ENCODE measurements around the gene CPT1C. TPM values are rescaled to one million over a fixed set of nuclear protein-coding genes. Genes with fewer than 3 reads are reported as not detected.

CPT1C gene
- total and polyA plus RNA-seq, 2 donors (not counting 3 experiments of a cell fraction or from before 2014, with no cell fraction given) = 45.7 to 80.8 TPM

DNA sequence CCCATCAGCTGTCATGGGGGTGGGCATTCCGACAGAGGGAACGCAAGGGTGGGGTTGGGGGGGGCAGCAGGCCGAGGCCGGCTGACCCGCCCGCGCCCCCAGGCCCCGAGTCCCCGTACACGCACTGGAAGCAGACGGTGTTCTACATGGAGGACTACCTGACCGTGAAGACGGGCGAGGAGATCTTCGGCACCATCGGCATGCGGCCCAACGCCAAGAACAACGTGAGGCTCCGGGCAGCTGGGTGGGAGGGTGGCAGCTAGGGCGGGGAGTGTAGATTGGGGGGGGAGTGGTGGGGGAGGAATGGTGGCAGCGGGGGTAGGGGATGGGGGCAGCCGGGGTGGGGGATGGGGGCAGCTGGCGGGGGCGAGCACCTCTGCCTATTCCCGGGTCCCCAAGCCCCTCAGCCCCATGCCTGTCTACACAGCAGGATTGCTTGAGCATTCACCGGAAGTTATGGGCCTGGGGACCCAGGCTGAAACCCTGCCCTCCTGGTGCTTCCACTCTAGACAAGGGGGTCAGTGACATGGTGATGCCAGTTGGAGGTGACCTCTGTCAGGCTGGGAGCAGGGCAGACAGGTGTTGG is 4.3 kb upstream of the CPT1C start:
- intact Hi-C loops (cut with micrococcal nuclease) = loop anchor here (5.0 kb wide), 1 partner anchor 121 kb away; no protein-coding TSS in a partner anchor
- Histone ChIP-seq H3K36me3 (ENCODE audit: control insufficient read depth in 2 of 2, extremely low read depth in 1 of 2, insufficient read depth in 2 of 2, low read length in 2 of 2) (peaks cover 8 to 34% of the 10 kb centered on the region in 2 experiments), H3K27me3 (ENCODE audit: control insufficient read depth in 2 of 2, insufficient read depth in 2 of 2, low read length in 2 of 2) (no peaks in the 10 kb centered on the region), H3K4me3 (replicated peaks in 1 of 3; ENCODE audit: insufficient read depth in 1 of 3, low read depth in 1 of 3, low read length in 3 of 3) (no peak overlapping the region), H3K79me2 (ENCODE audit: control insufficient read depth, insufficient read depth, low read length) (peaks cover 7% of the 10 kb centered on the region), H3K27ac (ENCODE audit: insufficient read depth, low read depth, low read length) (no peak overlapping the region), H3K4me1 (ENCODE audit: control insufficient read depth, extremely low read depth, insufficient read depth, low read length) (peaks cover 39% of the 10 kb centered on the region), H3K4me2 (ENCODE audit: insufficient read depth, low read length) (no peak overlapping the region), H3K9me1 (replicated peaks; ENCODE audit: control insufficient read depth, extremely low read depth, insufficient read depth, low read length) (no peaks in the 10 kb centered on the region), H3K9me3 (replicated peaks; ENCODE audit: control insufficient read depth, insufficient read depth, low read length) (no peaks in the 10 kb centered on the region), H2AFZ (ENCODE audit: low read depth, low read length) (no peak overlapping the region), H4K20me1 (replicated peaks; ENCODE audit: control insufficient read depth, extremely low read depth, insufficient read depth, low read length) (no peaks in the 10 kb centered on the region), H3K9ac (replicated peaks; ENCODE audit: extremely low read depth, insufficient read depth, low read length) (no peak overlapping the region)
- dilution Hi-C loops (cut with MboI; ENCODE audit: extremely low pct_ligation_motif_present, low sequenced_read_pairs) = no loop called here
- POLR2A ChIA-PET = no interaction called here
- FAIRE-seq (no peak), DNase-seq (ENCODE audit: low read depth, low spot score) (no peak)
- no TSS peak for BruUV-seq (replicated peaks)
- no peak for TF ChIP-seq POLR2AphosphoS5 (IDR thresholded peaks at IDR 0.05; ENCODE audit: insufficient read depth, low read depth, low read length)
- no peak for TF ChIP-seq POLR2A (IDR thresholded peaks at IDR 0.05; ENCODE audit: low read depth, low read length)
- no peak for TF ChIP-seq FOS (IDR thresholded peaks at IDR 0.05; ENCODE audit: borderline replicate concordance, insufficient read depth, low read length)
- TF ChIP-seq, protein P1, sequence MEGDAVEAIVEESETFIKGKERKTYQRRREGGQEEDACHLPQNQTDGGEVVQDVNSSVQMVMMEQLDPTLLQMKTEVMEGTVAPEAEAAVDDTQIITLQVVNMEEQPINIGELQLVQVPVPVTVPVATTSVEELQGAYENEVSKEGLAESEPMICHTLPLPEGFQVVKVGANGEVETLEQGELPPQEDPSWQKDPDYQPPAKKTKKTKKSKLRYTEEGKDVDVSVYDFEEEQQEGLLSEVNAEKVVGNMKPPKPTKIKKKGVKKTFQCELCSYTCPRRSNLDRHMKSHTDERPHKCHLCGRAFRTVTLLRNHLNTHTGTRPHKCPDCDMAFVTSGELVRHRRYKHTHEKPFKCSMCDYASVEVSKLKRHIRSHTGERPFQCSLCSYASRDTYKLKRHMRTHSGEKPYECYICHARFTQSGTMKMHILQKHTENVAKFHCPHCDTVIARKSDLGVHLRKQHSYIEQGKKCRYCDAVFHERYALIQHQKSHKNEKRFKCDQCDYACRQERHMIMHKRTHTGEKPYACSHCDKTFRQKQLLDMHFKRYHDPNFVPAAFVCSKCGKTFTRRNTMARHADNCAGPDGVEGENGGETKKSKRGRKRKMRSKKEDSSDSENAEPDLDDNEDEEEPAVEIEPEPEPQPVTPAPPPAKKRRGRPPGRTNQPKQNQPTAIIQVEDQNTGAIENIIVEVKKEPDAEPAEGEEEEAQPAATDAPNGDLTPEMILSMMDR (IDR thresholded peaks at IDR 0.05; ENCODE audit: extremely low read depth in 1 of 2, insufficient read depth in 1 of 2, low read depth in 1 of 2, low read length in 2 of 2) = no peak
- TF ChIP-seq, protein P2, sequence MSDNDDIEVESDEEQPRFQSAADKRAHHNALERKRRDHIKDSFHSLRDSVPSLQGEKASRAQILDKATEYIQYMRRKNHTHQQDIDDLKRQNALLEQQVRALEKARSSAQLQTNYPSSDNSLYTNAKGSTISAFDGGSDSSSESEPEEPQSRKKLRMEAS (IDR thresholded peaks at IDR 0.05; ENCODE audit: insufficient read depth, insufficient read length) = no peak
- TF ChIP-seq GATA2 (IDR thresholded peaks at IDR 0.05; ENCODE audit: insufficient read depth, insufficient read length, low read depth, low read length) = no peak
- TF ChIP-seq MYC (IDR thresholded peaks at IDR 0.05; ENCODE audit: low read depth, low read length) = no peak
- TF ChIP-seq JUN (IDR thresholded peaks at IDR 0.05; ENCODE audit: borderline replicate concordance, insufficient read depth, insufficient read length, low read depth) = no peak
- CTCF ChIA-PET = no interaction called here
